Osteocyte (in vitro differentiated cells): ENCODE data around the gene COL4A2. TPM values are rescaled to one million over a fixed set of nuclear protein-coding genes. Genes with fewer than 3 reads are reported as not detected.

Experiments
- DNase-seq: peaks from one replicate; pipeline ENCODE4 v3.0.0; 2021; ENCODE audit warnings: mixed read lengths; ENCODE audit not compliant: unreplicated experiment; ENCODE audit errors: extremely low spot score
- H3K27ac Mint-ChIP-seq: one replicate; pipeline ENCODE4 v1.8.0; 2021; ENCODE audit warnings: mild to moderate bottlenecking, mixed read lengths; ENCODE audit not compliant: unreplicated experiment
- H3K27me3 Mint-ChIP-seq: one replicate; pipeline ENCODE4 v1.8.0; 2021; ENCODE audit warnings: mixed read lengths; ENCODE audit not compliant: unreplicated experiment
- H3K36me3 Mint-ChIP-seq: one replicate; pipeline ENCODE4 v1.8.0; 2021; ENCODE audit warnings: mixed read lengths; ENCODE audit not compliant: unreplicated experiment
- H3K4me1 Mint-ChIP-seq: one replicate; pipeline ENCODE4 v1.8.0; 2021; ENCODE audit warnings: mixed read lengths; ENCODE audit not compliant: unreplicated experiment
- H3K4me3 Mint-ChIP-seq: one replicate; pipeline ENCODE4 v1.8.0; 2021; ENCODE audit warnings: mild to moderate bottlenecking, moderate library complexity, mixed read lengths; ENCODE audit not compliant: unreplicated experiment
- H3K9me3 Mint-ChIP-seq: one replicate; pipeline ENCODE4 v1.8.0; 2021; ENCODE audit warnings: mixed read lengths; ENCODE audit not compliant: unreplicated experiment
- total RNA-seq: library from RNA; stranded (reverse); gene quantifications from 2 replicates; pipeline ENCODE4 v1.2.1, GENCODE V29; 2021
- TF ChIP-seq, protein P1 (sequence below): fragments of 200-600 bp; sonication (generic); IDR thresholded peaks from 2 replicates; pipeline ENCODE4 v1.5.0; 2021; ENCODE audit warnings: antibody characterized with exemption, mild to moderate bottlenecking, moderate library complexity

Gene COL4A2
- total RNA-seq, 1 donor from 2014 or later: 2,001 TPM

DNA sequence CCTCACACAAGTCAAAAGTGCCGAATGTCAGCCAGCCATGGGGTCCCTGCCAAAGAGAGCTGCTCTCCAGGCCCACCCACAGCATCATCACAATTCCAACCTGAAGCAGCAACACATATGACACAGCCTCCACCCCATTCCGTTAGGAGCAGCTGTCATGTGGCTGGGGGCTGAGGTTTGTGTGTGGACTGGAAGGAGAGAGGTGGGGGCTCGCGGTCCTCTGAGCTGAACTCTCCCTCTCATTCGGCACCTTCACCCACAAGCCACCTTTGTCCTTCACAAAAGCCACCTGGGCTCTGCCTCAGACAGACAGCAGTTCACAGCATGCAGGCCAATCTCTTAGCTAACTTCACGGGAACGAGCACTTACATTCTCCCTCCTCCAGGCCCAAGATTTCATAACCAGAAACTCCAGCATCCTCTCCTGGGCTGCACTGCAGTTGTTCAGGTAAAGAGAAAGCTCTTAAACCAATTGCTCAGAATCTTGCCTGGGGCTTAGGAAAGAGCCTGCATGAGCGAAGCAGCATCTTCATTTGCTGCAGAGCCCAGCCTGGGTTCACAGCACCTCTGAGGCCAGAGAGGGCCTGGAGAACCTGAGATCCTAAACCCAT is 247.2 kb downstream of the COL4A2 start:
- Mint-ChIP-seq H3K4me3 (no peak overlapping the region), H3K9me3 (no peaks in the 10 kb centered on the region), H3K27ac (no peak overlapping the region)

DNA sequence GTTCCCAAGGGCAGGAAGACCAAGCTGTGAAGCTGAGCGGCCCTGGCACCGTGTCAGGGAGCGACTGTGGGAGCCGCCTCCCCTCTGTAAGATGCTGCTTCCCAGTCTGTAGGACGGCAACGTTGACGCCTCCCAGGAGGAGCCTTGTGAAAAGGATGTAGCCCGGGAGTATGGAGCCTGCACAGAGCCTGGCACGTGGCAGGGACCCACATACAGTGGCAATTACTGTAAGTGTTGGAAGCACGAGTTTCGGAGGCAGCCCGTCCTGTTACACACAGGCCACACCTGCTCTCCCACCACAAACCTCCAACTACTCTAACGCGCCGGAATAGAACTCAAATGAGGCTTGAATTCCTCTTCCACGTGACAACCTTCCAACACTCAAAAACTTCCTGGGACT is 247.9 kb downstream of the COL4A2 start:
- no peak overlapping the region for H3K4me3 Mint-ChIP-seq
- no peak for DNase-seq
- TF ChIP-seq, protein P1, sequence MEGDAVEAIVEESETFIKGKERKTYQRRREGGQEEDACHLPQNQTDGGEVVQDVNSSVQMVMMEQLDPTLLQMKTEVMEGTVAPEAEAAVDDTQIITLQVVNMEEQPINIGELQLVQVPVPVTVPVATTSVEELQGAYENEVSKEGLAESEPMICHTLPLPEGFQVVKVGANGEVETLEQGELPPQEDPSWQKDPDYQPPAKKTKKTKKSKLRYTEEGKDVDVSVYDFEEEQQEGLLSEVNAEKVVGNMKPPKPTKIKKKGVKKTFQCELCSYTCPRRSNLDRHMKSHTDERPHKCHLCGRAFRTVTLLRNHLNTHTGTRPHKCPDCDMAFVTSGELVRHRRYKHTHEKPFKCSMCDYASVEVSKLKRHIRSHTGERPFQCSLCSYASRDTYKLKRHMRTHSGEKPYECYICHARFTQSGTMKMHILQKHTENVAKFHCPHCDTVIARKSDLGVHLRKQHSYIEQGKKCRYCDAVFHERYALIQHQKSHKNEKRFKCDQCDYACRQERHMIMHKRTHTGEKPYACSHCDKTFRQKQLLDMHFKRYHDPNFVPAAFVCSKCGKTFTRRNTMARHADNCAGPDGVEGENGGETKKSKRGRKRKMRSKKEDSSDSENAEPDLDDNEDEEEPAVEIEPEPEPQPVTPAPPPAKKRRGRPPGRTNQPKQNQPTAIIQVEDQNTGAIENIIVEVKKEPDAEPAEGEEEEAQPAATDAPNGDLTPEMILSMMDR: no peak

More for the DNA sequence above, 247.2 kb downstream of the COL4A2 start:
- H3K36me3 Mint-ChIP-seq: peaks cover 17% of the 10 kb centered on the region
- DNase-seq: no peak
- peaks cover 11% of the 10 kb centered on the region for H3K4me1 Mint-ChIP-seq
- TF ChIP-seq, protein P1: no peak
- H3K27me3 Mint-ChIP-seq: no peaks in the 10 kb centered on the region

DNA sequence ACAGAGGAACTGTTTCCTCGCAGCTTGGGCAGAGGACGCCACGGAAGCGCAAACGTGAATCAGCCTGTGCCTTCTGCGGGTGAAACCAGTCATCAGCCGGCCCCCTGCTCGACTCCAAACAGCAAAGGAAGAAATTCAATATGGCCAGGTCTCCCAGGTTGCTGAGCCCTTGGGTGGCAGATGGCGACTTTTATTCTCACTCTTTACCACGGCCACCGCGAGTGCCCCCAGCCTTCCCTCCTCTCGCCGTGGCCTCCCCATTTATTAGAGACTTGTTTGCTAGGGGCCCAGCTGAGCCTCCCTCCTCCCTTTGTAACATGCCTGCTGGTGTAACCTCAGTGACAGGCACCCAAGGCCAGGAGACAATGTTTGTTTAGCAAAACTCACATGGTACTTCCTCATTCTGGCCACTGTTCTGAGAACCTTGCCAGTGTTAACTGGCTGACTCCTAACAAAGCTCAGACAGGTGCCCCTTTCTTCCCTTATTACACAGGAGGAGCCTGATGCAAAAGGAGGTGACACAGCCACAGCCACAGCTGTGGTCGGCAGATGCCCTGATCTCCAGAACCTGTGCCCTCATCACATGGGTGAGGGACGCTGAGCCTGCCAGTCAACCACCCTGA is 248.6 kb downstream of the COL4A2 start:
- Mint-ChIP-seq H3K4me1 (peaks cover 24% of the 10 kb centered on the region), H3K27ac (no peak overlapping the region), H3K27me3 (no peaks in the 10 kb centered on the region), H3K4me3 (no peak overlapping the region), H3K36me3 (peaks cover 17% of the 10 kb centered on the region), H3K9me3 (no peaks in the 10 kb centered on the region)
- no peak for DNase-seq
- TF ChIP-seq, protein P1: no peak

More for the DNA sequence above, 247.9 kb downstream of the COL4A2 start:
- Mint-ChIP-seq H3K36me3 (peaks cover 17% of the 10 kb centered on the region), H3K9me3 (no peaks in the 10 kb centered on the region), H3K27ac (no peak overlapping the region), H3K4me1 (peaks cover 17% of the 10 kb centered on the region), H3K27me3 (no peaks in the 10 kb centered on the region)

DNA sequence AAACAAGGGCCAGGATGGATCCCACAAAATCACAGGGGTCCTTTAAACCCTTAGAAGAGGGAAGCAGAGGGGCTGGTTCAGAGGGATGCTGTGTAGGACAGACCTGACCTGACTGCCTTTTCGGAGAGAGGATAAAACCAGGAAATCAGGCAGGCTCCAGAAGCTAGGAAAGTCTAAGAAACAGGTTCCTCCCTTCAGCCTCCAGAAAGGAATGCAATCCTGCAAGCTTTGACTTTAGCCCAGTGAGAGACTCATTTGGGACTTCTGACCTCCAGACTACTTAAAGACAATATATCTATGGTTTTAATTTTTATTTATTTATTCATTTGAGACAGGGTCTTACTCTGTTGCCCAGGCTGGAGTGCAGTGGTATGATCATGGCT is 249.1 kb downstream of the COL4A2 start:
- TF ChIP-seq, protein P1: no peak
- no peaks in the 10 kb centered on the region for H3K9me3 Mint-ChIP-seq
- peaks cover 17% of the 10 kb centered on the region for H3K36me3 Mint-ChIP-seq
- no peak overlapping the region for H3K27ac Mint-ChIP-seq
- H3K4me3 Mint-ChIP-seq: no peak overlapping the region
- H3K4me1 Mint-ChIP-seq: peaks cover 22% of the 10 kb centered on the region
- no peak for DNase-seq
- H3K27me3 Mint-ChIP-seq: no peaks in the 10 kb centered on the region

DNA sequence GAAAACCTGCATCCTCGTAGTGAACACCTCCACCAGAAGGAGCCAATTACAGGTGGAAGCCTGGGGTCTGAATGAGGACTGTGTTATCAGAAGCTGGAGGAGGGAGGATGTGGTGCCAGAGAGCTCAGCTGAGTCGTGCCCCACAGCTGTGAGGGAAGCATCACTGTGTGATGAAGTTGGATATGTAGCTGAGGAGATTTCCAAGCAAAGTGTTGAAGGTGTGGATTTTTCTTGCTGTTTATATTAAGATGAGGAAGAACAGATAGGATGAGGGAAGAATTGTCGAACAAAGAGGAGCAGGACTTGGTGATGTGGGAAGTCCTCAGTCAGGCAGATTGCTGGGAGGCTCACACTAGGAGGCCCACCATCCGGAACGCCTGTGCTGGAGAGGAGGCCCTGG is 250.0 kb downstream of the COL4A2 start:
- peaks cover 17% of the 10 kb centered on the region for H3K36me3 Mint-ChIP-seq
- no peak overlapping the region for H3K4me3 Mint-ChIP-seq
- no peak for DNase-seq
- H3K27me3 Mint-ChIP-seq: no peaks in the 10 kb centered on the region
- no peak overlapping the region for H3K27ac Mint-ChIP-seq
- H3K4me1 Mint-ChIP-seq: peaks cover 22% of the 10 kb centered on the region
- H3K9me3 Mint-ChIP-seq: no peaks in the 10 kb centered on the region
- TF ChIP-seq, protein P1: no peak
